HCT116 (cell line): Measurements from ENCODE around the gene NLRP5.

Experiments used
- CEBPB ChIP-seq: IDR thresholded peaks from 2 replicates; pipeline ENCODE4 v1.6.1; 2012; ENCODE audit warnings: low read depth
- ELF1 ChIP-seq: IDR thresholded peaks from 2 replicates; pipeline ENCODE4 v1.6.1; 2012; ENCODE audit warnings: low read depth, borderline replicate concordance
- EZH2 ChIP-seq: fragments of 200-600 bp; sonication (generic); IDR thresholded peaks from 2 replicates; pipeline ENCODE4 v1.6.1; 2017; ENCODE audit warnings: antibody characterized with exemption, mixed run types
- EZH2phosphoT487 ChIP-seq: fragments of 200-600 bp; IDR thresholded peaks from 2 replicates; pipeline ENCODE4 v1.6.1; 2018; ENCODE audit warnings: antibody characterized with exemption, borderline replicate concordance
- JUND ChIP-seq: IDR thresholded peaks from 2 replicates; pipeline ENCODE4 v1.6.1; 2012
- MAX ChIP-seq: IDR thresholded peaks from 2 replicates; pipeline ENCODE4 v1.6.1; 2012
- POLR2A ChIP-seq: IDR thresholded peaks from 2 replicates; pipeline ENCODE4 v1.7.0; 2011; ENCODE audit warnings: borderline replicate concordance; ENCODE audit not compliant: insufficient read depth, insufficient read length; ENCODE audit errors: extremely low read depth
- POLR2AphosphoS5 ChIP-seq: IDR thresholded peaks from 2 replicates; pipeline ENCODE4 v1.6.1; 2011; ENCODE audit warnings: mild to moderate bottlenecking, low read depth, low read length, moderate library complexity
- RAD21 ChIP-seq: IDR thresholded peaks from 2 replicates; pipeline ENCODE4 v1.6.1; 2012; ENCODE audit warnings: low read depth, mild to moderate bottlenecking
- SIN3A ChIP-seq: IDR thresholded peaks from 2 replicates; pipeline ENCODE4 v1.6.1; 2012; ENCODE audit warnings: low read depth
- TCF7L2 ChIP-seq: IDR thresholded peaks from 2 replicates; pipeline ENCODE4 v1.7.0; 2011; ENCODE audit warnings: borderline replicate concordance, inconsistent platforms; ENCODE audit not compliant: insufficient read depth, insufficient read length; ENCODE audit errors: extremely low read depth
- YY1 ChIP-seq: IDR thresholded peaks from 2 replicates; pipeline ENCODE4 v1.6.1; 2011; ENCODE audit warnings: low read length, low read depth, moderate library complexity, mild to moderate bottlenecking; ENCODE audit not compliant: insufficient replicate concordance; ENCODE audit errors: extremely low read depth
- TF ChIP-seq, protein P1 (sequence below): IDR thresholded peaks from 2 replicates; pipeline ENCODE4 v1.6.1; 2012; ENCODE audit warnings: low read depth
- TF ChIP-seq, protein P2 (sequence below), 3 experiments: fragments of 200-600 bp in 1 of 3; sonication (generic) in 1 of 3; IDR thresholded peaks in 2 of 3; conservative IDR thresholded peaks in 1 of 3; 2 replicates each; pipeline ENCODE4 v1.5.1; 2012 to 2017; ENCODE audit warnings: low read depth in 2 of 3, low read length in 2 of 3, antibody characterized with exemption in 1 of 3, borderline replicate concordance in 1 of 3, control low read depth in 1 of 3, mild to moderate bottlenecking in 1 of 3, mixed read lengths in 1 of 3, mixed run types in 1 of 3, moderate library complexity in 1 of 3; ENCODE audit not compliant: insufficient read depth in 1 of 3

- TF ChIP-seq, protein P1, sequence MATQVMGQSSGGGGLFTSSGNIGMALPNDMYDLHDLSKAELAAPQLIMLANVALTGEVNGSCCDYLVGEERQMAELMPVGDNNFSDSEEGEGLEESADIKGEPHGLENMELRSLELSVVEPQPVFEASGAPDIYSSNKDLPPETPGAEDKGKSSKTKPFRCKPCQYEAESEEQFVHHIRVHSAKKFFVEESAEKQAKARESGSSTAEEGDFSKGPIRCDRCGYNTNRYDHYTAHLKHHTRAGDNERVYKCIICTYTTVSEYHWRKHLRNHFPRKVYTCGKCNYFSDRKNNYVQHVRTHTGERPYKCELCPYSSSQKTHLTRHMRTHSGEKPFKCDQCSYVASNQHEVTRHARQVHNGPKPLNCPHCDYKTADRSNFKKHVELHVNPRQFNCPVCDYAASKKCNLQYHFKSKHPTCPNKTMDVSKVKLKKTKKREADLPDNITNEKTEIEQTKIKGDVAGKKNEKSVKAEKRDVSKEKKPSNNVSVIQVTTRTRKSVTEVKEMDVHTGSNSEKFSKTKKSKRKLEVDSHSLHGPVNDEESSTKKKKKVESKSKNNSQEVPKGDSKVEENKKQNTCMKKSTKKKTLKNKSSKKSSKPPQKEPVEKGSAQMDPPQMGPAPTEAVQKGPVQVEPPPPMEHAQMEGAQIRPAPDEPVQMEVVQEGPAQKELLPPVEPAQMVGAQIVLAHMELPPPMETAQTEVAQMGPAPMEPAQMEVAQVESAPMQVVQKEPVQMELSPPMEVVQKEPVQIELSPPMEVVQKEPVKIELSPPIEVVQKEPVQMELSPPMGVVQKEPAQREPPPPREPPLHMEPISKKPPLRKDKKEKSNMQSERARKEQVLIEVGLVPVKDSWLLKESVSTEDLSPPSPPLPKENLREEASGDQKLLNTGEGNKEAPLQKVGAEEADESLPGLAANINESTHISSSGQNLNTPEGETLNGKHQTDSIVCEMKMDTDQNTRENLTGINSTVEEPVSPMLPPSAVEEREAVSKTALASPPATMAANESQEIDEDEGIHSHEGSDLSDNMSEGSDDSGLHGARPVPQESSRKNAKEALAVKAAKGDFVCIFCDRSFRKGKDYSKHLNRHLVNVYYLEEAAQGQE: no peak
- TF ChIP-seq, protein P2, sequence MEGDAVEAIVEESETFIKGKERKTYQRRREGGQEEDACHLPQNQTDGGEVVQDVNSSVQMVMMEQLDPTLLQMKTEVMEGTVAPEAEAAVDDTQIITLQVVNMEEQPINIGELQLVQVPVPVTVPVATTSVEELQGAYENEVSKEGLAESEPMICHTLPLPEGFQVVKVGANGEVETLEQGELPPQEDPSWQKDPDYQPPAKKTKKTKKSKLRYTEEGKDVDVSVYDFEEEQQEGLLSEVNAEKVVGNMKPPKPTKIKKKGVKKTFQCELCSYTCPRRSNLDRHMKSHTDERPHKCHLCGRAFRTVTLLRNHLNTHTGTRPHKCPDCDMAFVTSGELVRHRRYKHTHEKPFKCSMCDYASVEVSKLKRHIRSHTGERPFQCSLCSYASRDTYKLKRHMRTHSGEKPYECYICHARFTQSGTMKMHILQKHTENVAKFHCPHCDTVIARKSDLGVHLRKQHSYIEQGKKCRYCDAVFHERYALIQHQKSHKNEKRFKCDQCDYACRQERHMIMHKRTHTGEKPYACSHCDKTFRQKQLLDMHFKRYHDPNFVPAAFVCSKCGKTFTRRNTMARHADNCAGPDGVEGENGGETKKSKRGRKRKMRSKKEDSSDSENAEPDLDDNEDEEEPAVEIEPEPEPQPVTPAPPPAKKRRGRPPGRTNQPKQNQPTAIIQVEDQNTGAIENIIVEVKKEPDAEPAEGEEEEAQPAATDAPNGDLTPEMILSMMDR (IDR thresholded peaks at IDR 0.05 in 2 of 3, conservative IDR thresholded peaks at IDR 0.05 in 1 of 3; ENCODE audit: borderline replicate concordance in 1 of 3, insufficient read depth in 1 of 3, low read depth in 2 of 3, low read length in 2 of 3): no peak
- TF ChIP-seq EZH2 (no peak), POLR2AphosphoS5 (no peak), POLR2A (no peak), TCF7L2 (no peak), MAX (no peak), YY1 (no peak), ELF1 (no peak), JUND (no peak), SIN3A (no peak), CEBPB (no peak), RAD21 (no peak), EZH2phosphoT487 (no peak)
Observed at GRCh38 chr19:55959996-55960675, 26.4 kb upstream of the NLRP5 start.
